Activated CD4-positive, alpha-beta T cell treated with anti-CD3 and anti-CD28 coated beads for 24 hours (primary cell): Measurements from ENCODE around the gene IGFN1.

ENCODE experiments used
- DNase-seq, 2 donors: peaks; one replicate each; pipeline ENCODE4 v3.0.0-alpha.2; 2020; ENCODE audit warnings: low read depth in 2 of 2

The IGFN1 gene

GRCh38 chr1:201185123-201185453, 5.5 kb upstream of the IGFN1 start:
- no peak for DNase-seq

GRCh38 chr1:201185527-201186128, 5.0 kb upstream of the IGFN1 start:
- no peak for DNase-seq

GRCh38 chr1:201186192-201186591, 4.4 kb upstream of the IGFN1 start:
- no peak for DNase-seq

- no peak for DNase-seq
Observed at GRCh38 chr1:201189085-201189484, 1.5 kb upstream of the IGFN1 start.

GRCh38 chr1:201190005-201190404, 619 bp upstream of the IGFN1 start:
- DNase-seq = no peak

GRCh38 chr1:201191653-201192260, 1.1 kb downstream of the IGFN1 start:
- DNase-seq = peak; percentile 22 to 23

GRCh38 chr1:201192261-201192788, 1.7 kb downstream of the IGFN1 start:
- DNase-seq = no peak

- no peak for DNase-seq
Observed at GRCh38 chr1:201194046-201194445, 3.4 kb downstream of the IGFN1 start.

- no peak for DNase-seq
Observed at GRCh38 chr1:201198598-201198997, 8.0 kb downstream of the IGFN1 start.

- no peak for DNase-seq
Observed at GRCh38 chr1:201205036-201205435, 14.4 kb downstream of the IGFN1 start.

GRCh38 chr1:201206176-201206575, 15.6 kb downstream of the IGFN1 start:
- DNase-seq = no peak

GRCh38 chr1:201207046-201207445, 16.4 kb downstream of the IGFN1 start:
- DNase-seq = no peak

GRCh38 chr1:201208236-201208635, 17.6 kb downstream of the IGFN1 start:
- no peak for DNase-seq

- DNase-seq = no peak
Observed at GRCh38 chr1:201212056-201212455, 21.4 kb downstream of the IGFN1 start.

GRCh38 chr1:201212461-201213055, 21.9 kb downstream of the IGFN1 start:
- no peak for DNase-seq

- DNase-seq = no peak
Observed at GRCh38 chr1:201213106-201213770, 22.6 kb downstream of the IGFN1 start.

- DNase-seq = no peak
Observed at GRCh38 chr1:201213926-201214325, 23.3 kb downstream of the IGFN1 start.

- DNase-seq = no peak
Observed at GRCh38 chr1:201214461-201214860, 23.8 kb downstream of the IGFN1 start.

- no peak for DNase-seq
Observed at GRCh38 chr1:201214886-201215285, 24.3 kb downstream of the IGFN1 start.

- no peak for DNase-seq
Observed at GRCh38 chr1:201215531-201216357, 25.1 kb downstream of the IGFN1 start.

GRCh38 chr1:201216395-201217085, 25.9 kb downstream of the IGFN1 start:
- DNase-seq = no peak
